Fibroblast of upper back skin (primary cell): Measurements from ENCODE around the gene HIP1.
A peak's percentile ranks its signal among the peaks of the same experiment; 100 is the strongest.
"Not testable (repeated sequence)": the region's sequence is repeated elsewhere in the genome, so short reads cannot be mapped to it uniquely, and the experiment has no call there.

Source experiments
- DNase-seq: peaks from one replicate; pipeline ENCODE4 v3.0.0-alpha.2; 2013

Gene HIP1

DNA sequence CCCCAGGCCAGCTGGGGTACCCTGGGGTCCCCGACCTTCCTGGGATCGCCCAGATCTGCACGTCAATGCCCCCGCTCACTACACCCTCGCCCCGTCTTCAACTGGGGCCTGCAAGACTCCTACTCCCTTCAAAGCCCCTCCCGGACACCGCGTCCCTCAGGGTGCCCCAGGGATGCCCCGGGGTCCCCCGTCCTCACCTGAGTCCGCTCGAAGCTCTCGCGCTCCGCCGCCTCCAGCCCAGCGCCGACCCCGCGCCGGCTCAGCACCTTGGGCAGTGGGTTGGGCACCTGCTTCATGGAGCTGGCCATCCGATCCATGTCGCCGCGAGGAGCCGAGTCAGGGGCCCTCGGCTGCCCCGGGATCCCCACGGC, at the start of gene HIP1:
HIP1 (minus strand) TSS at position 338 of the 371 bp plus-strand sequence; CDS start at position 317, 21 bp downstream.
- no peak for DNase-seq

DNA sequence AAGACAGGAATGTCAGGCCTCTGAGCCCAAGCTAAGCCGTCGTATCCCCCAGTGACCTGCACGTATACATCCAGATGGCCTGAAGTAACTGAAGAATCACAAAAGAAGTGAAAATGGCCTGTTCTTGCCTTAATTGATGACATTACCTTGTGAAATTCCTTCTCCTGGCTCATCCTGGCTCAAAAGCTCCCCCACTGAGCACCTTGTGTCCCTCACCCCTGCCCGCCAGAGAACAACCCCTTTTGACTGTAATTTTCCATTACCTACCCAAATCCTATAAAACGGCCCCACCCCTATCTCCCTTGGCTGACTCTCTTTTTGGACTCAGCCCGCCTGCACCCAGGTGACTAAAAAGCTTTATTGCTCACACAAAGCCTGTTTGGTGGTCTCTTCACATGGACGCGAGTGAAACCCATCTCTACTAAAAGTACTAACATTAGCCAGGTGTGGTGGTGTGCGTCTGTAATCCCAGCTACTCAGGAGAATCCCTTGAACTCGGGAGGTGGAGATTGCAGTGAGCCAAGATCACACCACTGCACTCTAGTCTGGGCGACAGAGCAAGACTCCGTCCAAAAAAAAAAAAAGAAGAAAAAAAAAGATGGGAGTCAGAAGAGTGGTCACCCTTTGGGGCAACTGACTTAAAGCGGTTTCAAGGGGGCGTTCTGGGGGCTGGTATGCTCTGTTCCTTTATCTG, 49.6 kb upstream of the HIP1 start:
- DNase-seq: not testable (repeated sequence)

DNA sequence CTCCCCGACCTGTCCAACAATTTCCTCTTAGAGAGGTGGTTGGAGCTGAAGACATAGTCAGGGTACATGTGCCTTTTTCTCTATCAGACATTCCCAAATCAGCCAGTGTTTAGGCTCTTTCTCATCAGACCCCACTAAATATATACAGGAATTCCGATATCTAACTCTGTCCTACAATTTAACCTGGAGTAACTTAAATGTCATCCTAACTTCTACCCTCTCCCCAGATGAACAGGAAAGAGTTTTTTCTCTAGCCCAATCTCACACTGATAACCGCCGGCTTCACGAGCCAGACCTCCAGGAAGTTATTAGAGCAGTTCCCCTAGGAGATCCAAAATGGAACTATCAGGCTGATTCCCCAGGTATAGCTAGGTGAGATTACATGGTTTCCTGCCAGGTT, 44.3 kb upstream of the HIP1 start:
- DNase-seq: not testable (repeated sequence)

DNA sequence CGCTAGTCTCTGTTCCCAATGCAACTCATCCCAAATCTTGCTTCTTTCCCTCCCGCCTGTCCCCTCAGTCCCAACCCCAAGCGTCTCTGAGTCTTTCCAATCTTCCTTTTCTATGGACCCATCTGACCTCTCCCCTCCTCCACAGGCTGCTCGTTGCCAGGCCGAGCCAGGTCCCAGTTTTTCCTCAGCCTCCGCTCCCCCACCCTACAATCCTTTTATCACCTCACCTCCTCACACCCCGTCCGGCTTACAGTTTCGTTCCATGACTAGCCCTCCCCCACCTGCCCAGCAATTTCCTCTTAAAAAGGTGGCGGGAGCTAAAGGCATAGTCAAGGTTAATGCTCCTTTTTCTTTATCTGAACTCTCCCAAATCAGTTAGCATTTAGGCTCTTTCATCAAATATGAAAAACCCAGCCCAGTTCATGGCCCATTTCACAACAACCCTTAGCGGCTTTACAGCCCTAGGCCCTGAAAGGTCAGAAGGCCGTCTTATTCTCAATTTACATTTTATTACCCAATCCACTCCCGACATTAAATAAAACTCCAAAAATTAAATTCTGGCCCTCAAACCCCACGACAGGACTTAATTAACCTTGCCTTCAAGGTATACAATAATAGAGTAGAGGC, 42.0 kb upstream of the HIP1 start:
- DNase-seq: not testable (repeated sequence)

DNA sequence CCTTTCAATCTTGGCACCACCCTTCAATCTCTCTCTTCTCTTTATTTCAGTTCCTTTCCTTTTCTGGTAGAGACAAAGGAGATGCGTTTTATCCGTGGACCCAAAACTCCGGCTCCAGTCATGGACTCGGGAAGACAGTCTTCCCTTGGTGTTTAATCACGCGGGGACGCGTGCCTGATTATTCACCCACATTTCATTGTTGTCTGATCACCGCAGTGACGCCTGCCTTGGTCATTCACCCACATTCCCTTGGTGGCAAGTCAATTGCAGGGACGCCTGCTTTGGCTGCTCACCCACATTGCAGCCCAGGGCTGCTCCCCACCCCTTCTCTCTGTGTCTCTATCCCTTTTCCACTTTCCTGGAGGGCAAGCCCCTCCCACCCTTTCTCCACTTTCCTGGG, 40.8 kb upstream of the HIP1 start:
- not testable (repeated sequence) for DNase-seq

DNA sequence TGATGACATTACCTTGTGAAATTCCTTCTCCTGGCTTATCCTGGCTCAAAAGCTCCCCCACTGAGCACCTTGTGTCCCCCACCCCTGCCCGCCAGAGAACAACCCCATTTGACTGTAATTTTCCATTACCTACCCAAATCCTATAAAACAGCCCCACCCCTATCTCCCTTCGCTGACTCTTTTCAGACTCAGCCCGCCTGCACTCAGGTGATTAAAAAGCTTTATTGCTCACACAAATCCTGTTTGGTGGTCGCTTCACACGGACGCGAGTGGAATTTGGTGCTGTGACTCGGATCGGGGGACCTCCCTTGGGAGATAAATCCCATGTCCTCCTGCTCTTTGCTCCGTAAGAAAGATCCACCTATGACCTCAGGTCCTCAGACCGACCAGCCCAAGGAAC, 40.3 kb upstream of the HIP1 start:
- not testable (repeated sequence) for DNase-seq

DNA sequence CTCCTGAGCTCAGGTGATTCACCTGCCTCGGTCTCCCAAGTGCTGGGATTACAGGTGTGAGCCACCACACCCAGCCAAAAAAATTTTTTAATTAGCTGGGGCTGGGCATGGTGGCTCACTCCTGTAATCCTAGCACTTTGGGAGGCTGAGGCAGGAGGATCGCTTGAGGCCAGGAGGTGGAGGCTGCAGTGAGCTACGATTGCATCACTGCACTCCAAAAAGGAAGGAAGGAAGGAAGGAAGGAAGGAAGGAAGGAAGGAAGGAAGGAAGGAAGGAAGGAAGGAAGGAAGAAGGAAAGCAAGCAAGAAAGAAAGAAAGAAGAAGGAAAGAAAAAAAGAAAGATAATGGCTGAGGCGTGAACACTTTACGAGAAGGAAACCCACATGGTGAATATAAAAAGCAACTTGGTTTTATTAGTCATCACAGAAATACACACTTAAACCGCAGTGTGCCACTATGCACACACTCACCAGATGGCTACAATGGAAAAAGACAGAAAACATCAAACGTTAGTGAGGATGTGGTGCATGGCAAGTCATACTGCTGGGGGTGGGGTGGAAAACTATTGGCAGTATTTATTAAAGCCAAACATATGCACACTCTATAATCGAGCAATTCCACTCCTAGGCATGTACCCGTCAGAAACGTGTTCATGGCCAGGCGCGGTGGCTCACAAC, 37.7 kb upstream of the HIP1 start:
- peak; percentile 95 for DNase-seq

DNA sequence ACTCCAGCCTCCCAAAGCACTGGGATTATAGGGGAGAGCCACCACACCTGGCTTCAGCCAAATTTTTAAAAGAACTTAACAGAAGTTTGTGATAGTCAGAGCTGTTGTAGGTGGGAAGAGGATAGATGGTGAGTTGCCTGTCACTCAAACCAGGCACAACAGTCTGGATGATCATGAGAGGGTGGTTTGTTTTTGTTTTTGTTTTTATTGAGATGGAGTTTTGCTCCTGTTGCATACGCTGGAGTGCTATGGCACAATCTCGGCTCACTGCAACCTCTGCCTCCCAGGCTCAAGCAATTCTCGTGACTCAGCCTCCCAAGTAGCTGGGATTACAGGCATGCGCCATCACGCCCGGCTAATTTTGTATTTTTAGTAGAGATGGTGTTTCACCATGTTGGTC, 35.2 kb upstream of the HIP1 start:
- DNase-seq: not testable (repeated sequence)

DNA sequence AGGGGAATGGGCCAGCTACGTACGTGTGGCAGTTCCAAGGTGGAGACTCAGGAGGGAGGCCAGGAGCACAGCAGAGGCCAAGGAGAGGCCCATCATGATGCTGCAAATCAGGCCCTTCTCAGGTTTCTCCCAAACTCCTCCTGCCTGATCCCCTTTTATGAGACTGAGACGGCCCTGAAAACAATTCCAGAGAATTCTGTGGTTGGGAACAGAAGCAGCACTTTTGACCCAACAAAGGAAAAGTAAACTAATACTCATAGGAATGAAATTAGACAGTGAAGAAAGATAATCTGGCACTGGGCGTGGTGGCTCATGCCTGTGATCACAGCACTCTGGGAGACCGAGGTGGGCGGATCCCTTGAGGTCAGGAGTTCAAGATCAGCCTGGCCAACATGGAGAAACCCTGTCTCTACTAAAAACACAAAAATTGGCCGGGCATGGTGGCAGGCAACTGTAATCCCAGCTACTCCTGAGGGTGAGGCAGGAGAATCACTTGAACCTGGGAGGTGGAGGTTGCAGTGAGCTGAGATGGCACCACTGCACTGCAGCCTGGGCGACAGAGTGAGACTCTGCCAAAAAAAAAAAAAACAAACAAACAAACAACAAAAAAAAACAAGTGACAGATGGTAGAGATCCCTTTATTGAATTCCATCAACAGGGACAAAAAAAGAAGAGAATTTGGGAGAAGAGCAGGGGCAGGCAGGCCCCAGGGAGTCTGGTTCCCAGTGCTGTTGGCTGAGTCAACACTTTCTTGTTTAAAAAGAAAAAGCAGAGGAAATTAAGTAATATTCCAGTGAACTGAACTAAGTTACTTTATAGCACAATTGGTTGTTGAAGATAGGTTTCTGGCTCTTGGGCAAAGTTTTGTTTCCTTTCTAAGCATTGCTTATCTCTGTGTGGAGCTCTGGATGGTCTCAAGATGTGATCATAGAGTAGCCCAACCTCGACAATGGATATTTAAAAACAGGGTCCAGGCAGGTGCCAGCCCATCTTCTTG, 33.6 kb upstream of the HIP1 start, which contains the start of gene CCL26:
CCL26 (minus strand) TSS at position 131 of the 997 bp plus-strand sequence; CDS start at position 96, 35 bp downstream.
- peak; percentile 93 for DNase-seq

DNA sequence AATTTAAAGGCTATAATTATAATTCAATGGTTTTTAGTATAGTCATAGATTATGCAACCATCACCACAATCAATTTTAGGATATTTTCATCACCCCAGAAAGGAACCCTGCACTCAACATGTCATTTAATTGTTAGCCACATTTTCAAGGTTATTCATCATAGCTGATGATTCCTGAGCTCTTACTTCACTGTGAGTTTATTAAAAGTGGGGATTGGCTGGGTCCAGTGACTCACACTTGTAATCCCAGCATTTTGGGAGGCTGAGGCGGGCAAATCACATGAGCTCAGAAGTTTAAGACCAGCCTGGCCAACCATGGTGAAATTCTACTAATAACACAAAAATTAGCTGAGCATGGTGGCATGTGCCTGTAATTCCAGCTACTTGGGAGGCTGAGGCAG, 32.5 kb upstream of the HIP1 start:
- DNase-seq: peak; percentile 89

DNA sequence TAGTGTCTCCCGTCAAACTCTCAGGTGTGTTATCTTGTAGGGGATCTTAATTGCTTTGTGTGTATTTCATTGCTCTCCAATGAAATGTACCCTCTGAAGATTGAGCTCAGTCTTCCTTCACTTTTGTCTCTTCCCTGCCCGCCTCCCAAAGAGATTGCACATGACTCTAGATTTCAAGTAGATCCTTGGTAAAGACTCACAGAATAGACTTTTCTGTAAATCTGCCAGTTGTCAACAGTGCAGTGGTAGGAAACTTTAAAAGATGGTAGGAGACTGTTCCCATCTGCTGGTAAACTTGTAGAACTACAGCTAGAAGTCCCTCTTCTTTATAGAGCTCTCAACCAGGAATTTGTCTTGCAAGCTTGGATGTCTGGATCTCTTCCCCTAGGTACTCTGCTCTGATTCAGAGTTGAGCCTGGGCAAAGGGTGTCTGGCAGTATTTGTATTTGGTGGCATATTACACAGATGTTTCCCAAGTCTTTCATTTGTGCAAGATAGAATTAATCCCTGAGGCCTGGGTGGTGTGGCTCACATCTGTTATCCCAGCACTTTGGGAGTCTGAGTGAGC, 23.7 kb upstream of the HIP1 start:
- DNase-seq: peak; percentile 78

DNA sequence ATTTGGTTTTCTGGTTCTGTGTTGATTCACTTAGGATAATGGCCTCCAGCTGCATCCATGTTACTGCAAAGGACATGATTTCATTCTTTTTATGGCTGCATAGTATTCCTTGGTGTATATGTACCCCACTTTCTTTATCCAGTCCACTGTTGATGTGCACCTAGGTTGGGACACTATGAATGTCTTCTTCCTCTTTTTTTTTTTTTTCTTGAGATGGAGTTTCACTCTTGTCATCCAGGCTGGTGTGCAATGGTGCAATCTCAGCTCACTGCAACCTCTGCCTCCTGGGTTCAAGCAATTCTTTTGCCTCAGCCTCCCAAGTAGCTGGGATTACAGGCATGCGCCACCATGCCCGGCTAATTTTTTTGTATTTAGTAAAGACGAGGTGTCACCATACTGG, 23.1 kb upstream of the HIP1 start:
- DNase-seq: not testable (repeated sequence)

DNA sequence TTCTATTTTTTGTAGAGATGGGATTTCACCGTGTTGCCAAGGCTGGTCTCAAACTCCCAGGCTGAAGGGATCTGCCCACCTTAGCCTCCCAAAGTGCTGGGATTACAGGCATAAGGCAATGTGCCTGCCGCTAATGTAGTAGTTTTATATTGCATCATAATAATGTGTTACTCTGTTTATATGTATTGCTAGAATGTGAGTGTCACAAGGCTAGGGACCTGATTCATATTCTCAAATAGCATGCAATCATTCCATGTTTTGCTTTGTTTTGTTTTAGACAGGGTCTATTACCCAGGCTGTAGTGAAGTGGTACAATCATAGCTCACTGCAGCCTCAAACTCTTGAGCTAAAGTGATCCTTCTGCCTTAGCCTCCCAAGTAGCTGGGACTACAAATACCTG, 19.8 kb upstream of the HIP1 start:
- no peak for DNase-seq

DNA sequence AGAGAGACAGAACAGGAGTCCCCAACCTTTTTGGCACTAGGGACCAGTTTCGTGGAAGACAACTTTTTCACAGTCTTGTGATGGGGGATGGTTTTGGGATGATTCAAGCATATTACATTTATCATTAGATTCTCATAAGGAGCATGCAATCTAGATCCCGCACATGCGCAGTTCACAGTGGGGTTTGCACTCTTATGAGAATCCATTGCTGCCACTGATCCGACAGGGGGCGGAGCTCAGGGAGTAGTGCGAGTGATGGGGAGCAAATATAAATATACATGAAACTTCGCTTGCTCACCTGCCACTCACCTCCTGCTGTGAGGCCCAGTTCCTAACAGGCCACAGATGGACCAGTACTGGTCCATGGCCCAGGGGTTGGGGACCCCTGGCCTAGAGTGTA, 19.1 kb upstream of the HIP1 start:
- no peak for DNase-seq

DNA sequence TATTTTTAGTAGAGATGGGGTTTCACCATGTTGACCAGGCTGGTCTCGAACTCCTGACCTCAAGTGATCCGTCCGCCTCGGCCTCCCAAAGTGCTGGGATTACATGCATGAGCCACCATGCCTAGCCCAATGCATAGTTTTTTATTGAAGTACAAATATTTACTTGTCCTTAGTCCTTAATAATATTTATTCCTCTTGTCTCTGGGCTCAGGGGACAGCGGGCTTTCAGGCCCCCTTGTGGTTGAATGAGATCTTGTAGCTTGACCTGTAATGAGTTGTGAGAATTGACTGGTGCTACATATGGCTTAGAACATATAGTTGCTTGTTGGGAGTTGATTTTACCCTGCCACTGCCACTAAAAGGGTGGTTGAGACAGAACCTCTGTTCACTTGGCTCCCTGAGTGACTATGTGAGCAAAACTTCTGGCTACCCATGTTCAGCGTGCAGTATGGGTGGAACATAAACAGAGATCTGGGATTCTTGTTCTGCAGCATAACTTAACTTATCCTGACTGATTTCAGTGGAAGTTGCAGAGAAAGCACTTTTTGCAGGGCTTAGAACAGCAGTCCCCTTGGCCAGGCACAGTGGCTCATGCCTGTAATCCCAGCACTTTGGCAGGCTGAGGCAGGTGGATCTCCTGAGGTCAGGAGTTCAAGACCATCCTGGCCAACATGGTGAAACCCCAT, 18.4 kb upstream of the HIP1 start:
- DNase-seq: peak; percentile 38

DNA sequence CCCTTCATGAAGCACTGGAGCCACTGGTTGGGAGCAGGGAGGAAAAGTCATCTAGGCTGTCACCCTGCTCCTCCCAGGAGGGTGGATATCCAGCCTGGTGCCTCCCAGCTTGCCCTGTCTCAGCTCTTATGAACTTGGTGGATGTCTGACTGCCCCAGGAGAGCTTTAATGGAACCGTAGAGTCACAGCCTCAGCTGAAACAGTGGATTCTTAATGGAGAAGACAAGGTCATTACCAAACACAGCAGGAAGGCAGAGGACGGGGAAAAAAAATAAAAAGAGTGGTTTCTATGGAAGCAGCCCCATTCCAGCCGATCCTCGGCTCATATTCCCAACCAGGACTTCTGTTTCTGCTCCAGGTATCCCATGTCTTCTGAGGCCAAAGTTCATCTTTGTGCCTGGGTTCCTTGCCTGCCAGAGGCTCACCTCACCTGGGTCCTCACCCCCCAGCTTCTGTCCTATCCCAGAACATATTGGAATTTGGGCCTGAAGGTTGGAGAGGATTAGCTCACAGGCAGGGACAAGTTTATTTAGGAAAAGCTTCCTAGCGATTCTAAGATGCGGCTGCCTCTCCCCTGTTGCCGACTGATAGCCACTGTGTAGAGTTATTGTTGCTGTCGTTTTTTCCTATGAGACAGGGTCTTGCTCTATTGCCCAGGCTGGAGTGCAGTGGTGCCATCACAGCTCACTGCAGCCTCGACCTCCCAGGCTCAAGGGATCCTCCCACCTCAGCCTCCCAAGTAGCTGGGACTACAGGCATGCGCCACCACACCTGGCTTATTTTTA, 17.7 kb upstream of the HIP1 start:
- no peak for DNase-seq

DNA sequence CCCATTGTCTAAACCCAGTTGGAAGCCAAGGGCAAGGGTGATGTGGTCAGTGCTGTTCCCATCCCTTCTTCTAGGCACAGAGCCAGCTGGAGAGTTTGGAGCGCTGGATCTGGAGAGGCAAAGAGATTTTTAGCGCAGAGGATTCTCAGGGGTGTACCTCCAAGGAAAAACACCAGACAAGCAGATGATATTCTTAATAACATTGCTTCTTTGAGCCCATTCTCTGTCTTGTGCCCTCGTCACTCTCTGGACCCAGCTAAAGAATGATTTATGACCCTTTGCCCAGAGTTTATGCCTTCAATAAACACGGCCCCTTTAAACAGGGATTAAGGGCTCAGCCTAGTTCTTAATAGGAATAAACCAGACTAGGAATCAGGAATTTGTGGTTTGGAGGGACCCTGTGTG, 4.7 kb upstream of the HIP1 start:
- DNase-seq: no peak

DNA sequence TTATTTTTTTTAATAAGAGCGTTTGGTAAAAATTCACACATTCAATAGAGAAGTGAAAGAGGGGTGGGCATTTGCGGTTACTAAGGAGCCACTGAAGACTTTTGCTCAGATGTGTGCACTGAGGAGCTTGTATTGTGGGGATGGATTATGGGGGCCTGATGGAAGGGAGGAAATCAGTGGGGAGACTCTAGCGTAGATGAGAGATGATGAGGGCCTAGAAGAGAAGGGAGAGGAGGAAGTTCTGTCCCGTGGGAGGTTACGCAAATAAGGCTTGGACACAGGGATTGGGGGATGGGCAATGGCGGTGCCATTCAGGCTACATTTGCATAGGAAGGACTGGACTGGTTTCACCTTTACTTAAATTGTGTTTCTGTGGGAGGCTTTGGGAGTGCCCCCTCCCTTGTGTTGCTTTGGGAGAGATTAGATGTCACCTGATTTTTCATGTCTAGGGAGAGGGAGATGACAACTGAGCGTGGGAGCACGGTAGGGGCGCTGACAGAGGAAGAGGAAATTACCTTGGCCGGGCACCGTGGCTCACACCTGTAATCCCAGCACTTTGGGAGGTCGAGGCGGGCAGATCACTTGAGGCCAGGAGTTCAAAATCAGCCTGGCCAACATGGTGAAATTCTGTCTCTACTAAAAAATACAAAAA, 2.2 kb upstream of the HIP1 start:
- no peak for DNase-seq

DNA sequence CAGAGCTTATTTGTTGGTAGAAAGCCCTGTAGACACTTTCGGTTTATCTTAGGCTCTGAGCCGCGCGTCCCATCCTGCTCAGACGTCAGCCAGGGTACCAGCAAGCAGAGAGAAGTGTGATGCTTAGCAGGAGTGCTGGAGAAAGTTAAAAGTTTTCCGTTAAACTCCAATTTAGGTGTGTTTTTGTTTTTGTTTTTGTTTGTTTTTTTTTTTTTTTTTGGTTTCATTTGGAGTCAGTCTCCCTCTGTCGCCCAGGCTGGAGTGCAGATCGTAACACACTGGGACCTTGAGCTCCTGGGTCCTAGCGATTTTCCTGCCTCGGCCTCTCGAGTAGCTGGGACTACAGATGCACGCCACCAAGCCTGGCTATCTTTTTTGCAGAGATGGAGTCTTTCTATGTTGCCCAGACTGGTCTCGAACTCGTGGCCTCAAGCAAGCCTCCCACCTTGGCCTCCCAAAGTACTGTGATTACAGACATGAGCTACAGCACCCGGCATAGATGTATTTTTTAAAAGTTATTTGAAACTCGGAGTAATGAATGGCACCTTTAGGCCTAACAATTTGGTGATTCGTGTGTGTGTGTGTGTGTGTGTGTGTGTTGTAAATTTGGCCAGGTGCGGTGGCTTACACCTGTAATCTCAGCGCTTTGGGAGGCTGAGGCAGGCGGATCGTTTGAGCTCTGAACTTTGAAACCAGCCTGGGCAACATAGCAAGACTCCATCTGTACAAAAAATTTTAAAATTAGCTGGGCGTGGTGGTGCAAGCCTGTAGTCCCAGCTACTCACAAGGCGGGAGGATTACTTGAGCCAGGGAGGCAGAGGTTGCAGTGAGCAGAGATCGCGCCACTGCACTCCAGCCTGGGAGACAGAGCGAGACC, 1.3 kb upstream of the HIP1 start:
- DNase-seq: no peak
